Activated CD4-positive, alpha-beta T cell treated with anti-CD3 and anti-CD28 coated beads for 24 hours (primary cell): ENCODE results near the gene TIAM1.

Experiments
- DNase-seq, 2 donors: peaks; one replicate each; pipeline ENCODE4 v3.0.0-alpha.2; 2020; ENCODE audit warnings: low read depth in 2 of 2

TIAM1 gene, protein sequence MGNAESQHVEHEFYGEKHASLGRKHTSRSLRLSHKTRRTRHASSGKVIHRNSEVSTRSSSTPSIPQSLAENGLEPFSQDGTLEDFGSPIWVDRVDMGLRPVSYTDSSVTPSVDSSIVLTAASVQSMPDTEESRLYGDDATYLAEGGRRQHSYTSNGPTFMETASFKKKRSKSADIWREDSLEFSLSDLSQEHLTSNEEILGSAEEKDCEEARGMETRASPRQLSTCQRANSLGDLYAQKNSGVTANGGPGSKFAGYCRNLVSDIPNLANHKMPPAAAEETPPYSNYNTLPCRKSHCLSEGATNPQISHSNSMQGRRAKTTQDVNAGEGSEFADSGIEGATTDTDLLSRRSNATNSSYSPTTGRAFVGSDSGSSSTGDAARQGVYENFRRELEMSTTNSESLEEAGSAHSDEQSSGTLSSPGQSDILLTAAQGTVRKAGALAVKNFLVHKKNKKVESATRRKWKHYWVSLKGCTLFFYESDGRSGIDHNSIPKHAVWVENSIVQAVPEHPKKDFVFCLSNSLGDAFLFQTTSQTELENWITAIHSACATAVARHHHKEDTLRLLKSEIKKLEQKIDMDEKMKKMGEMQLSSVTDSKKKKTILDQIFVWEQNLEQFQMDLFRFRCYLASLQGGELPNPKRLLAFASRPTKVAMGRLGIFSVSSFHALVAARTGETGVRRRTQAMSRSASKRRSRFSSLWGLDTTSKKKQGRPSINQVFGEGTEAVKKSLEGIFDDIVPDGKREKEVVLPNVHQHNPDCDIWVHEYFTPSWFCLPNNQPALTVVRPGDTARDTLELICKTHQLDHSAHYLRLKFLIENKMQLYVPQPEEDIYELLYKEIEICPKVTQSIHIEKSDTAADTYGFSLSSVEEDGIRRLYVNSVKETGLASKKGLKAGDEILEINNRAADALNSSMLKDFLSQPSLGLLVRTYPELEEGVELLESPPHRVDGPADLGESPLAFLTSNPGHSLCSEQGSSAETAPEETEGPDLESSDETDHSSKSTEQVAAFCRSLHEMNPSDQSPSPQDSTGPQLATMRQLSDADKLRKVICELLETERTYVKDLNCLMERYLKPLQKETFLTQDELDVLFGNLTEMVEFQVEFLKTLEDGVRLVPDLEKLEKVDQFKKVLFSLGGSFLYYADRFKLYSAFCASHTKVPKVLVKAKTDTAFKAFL (N-terminal part only)

DNA sequence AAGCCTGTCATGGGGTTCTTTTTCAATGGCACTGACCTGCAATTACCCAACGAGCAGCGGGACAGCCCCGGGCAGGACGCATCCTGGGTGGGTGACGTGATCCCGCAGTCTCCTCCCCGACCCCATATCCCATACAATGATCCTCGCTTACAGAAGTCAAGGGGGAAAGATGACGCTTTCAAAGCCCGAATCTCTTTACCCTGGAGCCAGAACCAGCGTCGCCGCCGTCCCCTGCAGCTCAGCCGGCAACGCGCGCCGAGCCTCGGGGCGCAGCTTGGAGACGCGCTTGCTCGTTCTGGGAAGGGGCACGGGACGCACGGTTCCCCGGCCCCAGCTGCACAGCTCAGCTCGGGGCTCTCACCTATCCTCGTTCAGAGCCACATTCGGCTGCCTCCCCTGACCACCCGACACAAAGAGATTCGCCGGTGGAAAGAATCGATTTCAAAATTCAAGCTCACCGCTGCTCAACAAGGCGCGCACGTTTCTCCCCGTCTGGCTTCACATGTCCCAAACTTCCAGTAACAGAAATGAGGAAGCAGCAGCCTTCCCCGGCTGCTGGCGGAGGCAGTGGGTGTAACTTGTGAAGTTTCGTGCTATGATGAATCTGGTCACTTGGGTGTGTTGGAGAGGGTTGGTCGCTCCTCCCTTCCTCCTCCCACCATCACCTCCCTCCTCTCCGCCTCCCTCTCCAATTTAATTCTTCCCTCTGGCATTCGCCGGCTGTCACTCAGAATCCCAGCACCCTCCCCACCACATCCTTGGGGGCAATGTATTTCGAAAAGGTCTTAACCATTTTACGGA lies at the start of gene TIAM1:
TSS of gene TIAM1 (minus strand) at position 582 of the 801 bp plus-strand sequence. CDS start 77,289 bp downstream, outside the sequence.
- peak in 1 of 2 donors; percentile 20 for DNase-seq

DNA sequence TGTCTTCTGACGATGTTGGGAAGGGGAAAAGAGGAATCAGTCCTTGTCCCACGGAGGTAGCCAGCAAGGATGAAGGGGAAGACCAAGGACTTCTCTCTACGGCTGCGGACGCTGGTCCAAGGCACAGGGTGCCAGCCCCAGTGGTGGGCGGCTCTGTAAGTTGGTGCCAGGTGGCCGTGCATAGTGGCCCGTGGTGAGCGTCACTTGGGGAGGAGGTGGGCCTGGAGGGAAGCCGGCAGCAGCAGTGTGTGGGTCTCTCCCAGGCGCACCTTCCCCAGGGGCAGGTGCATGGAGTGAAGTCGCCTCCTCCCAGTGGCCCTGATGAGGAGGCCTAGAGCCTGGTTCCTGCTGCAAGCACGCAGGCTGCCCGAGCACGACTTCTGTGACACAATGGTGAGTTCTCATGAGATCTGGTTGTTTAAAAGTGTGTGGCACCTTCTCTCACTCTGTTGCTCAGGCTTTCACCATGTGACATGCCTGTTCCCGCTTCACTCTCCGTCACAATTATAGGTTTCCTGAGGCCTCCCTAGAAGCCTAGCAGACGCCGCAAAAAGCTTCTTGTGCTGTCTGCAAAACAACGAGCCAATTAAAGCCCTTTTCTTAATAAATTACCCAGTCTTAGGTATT lies 43.6 kb upstream of the TIAM1 start:
- DNase-seq = no peak

DNA sequence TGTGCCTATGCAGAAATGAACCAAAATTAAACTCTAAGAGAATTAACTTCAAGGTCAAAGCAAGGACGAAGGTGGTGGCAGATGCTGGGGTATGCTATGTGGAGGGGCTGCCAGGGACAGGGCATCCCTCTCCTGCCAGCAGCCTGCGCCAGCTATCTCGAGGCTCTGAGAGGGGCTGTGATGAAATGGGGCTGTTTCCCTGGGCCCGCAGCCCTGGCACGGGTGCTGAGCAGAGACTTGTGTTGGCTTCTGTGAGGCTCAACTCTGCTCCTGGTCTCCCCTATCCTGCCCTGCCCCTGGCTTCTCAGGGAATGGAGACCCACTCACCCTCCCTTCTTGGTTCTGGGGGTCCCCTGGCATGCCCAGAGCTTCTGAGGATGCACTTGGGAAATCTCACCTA lies 41.9 kb upstream of the TIAM1 start:
- DNase-seq = no peak

DNA sequence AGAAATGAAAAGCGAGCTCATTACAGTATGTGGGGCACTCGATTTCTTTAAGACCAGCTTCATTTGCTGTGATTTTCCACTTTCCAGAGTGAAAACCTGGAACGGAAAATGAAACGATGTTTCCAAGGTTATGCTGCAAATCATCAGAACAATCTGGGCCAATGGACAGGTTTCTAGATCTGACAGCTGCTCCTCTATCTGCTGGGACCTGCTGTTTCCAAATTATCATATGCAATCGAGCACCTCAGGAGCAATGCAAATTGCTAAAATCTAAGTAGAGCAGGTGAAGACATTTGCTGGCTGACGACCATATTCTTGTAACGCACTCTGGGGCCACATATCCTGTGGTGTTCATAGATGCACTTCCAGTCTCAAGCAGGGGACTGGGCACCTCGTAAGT lies 39.7 kb upstream of the TIAM1 start:
- no peak for DNase-seq

DNA sequence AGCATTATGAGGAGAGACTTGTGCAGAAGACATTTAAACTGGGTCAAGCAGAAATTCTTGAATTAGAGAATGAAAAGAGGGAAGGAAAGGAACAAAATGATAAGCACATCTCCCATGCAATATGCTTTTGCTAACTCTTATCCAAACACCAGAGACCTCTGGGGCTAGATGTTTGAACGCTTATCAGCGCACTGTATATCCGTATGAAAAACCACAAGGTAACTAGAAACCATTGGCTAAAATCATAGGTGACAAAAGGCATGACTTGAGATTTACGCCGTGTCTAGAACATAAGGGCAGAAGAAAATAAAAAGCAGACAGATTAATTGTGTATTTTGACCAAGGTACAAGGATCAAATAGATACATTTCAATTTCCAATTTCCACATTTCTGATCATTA lies 38.0 kb upstream of the TIAM1 start:
- DNase-seq = no peak

DNA sequence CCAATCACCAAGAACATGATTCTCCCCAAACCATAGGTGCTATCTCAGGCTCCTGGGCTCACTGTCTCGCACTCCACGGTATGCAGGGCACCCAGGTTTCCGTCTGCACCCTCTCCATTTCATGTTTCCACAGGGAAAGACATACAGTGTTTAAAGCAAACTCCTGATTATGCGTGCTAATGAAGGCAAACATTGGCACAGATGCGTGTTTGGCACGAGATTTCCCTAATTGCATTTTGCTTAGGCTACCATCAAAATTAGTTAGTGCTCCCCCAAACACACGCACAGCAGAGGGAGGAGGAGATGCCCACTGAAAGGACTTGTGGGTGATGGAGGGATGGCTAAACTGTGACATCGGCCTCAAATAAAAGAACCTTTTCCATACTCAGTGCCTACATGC lies 32.2 kb upstream of the TIAM1 start:
- no peak for DNase-seq

DNA sequence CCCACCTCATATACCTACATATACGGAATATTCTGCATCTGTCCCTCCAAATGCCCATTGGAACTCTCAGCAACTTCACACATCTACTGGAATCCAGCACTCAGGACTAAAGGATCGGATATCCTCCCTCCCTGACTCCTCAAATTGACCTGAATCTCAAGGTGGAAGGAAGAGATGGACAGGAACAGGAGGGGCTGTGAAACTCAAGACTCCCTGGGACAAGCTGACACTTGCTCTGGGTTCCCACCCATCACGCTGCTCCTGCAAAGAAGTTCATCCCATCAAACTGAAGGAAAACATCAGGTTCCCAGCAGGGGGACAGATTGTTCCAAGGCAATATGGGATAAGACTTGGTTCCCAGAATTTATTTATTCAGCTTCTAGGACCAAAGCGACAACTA lies 30.3 kb upstream of the TIAM1 start:
- no peak for DNase-seq

DNA sequence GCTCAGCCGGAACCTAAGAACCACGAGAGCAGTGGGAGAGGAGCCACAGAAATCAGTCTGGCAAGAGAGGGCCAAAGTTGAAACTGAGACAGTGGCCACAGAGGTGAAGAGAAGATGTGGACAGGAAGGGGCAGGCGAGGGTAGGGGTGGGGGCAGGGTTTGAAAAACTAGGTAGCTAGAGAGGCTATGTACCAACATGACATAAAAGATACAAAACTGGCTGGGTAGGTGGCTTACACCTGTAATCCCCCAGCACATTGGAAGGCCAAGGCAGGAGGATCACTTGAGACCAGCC lies 28.4 kb upstream of the TIAM1 start:
- no peak for DNase-seq

DNA sequence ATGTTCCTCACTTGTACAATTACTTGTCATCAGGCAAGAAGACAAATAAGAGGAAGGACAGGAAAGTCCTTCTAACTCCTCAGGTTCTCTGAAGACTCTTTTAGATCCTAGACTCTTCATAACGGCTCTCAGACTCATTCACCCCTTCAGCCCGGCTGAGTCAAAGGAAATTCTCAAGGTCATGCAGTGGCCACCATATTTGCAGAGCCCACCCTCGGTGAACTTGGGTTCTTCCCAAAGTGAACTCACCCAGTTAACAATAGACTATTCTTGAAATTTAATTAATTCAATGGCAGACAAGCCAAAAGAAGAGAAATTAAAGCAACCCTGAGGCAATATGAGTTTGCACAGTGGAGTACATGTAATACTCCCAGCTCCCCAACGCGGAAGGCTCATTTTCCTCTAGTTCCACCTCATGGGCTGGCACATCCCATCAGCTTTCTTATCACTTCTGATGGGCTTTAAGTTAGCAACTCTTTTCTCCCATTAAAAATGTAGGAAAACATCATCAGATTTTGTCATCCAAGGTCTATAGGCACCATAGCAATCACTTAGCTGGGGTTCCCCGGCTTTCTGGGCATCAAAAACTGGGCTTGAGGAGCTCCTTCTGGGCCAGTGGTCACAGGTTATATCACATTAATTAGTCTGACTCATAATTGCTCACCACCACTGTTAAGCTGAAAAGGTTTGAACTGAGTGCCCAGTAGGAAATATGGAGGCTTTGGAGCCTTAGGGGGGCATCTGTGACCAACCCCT lies 27.8 kb upstream of the TIAM1 start:
- no peak for DNase-seq

DNA sequence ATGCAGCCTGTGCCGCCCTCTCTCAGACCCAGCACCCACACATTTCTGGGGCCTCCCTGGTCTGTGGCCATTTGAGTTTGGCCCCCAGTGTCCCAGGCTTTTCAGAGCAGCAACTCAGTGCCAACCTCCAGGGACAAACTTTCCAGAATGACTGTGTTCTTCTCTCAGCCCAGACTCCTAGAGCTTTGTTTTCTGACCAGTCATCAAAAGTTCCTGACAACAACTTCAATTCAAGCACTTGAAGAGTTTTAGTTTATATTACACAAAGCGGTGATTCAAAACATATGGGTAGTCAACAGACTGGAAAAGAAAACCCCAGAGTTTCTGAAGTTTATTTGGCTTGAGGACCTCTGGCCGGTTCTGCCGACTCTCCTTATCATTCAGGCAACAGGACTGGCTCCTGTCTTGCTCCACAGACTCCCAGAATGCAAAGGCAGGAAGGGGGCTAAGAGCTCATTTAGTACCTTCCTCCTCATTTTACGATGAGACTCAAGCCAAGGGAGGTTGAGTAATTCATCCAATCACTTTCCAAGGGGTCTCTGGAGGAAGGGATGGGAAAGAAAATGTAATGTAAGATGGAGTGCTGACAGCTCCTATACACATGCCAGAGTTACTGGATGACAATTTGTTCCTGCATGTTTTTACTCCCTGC lies 27.0 kb upstream of the TIAM1 start:
- DNase-seq = no peak

DNA sequence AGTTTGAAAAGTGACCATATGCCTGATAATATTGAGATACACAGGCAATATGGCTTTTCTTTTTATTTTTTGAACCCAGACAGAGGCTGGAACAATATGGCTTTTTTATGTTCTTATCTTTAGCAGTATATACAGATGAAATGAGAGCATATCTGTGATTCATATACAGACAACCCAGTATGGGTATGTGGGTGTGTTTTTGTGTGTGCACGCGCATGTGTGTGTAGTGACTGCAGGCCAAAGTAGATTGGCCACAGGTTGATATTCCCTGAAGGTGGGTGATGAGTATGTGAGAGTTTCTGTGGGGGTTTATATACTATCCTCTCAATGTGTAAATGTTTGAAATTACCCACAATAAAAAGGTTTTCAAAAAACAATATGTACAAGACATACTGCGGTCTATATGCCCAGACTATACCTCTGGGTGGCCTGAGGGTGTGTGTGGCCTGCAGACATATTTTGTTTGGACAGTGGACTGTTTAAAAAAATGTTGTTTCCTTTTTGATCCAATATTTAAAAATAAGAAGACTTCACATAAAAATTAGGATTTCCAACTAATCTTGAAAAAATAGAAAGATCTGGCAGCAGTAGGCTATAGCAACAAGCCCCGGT lies 26.3 kb upstream of the TIAM1 start:
- DNase-seq = no peak

DNA sequence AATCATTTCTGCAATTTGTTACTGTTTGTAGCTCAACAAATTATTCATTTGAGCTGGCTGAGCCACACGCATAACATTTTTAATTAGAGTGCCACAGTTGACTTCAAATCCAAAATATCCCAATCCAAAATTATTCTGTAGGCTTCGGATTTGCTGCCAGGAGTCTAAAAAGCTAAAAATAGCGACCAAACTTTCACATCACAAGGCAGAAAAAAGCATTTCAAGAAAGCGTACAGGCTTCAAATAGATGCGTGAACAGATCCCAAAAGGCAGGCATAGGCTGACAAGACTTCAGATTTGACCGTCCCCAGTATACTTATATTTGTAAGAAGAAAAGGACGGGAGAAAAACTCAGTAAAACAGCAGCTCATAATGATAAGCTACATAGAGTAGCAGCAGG lies 24.3 kb upstream of the TIAM1 start:
- no peak for DNase-seq

DNA sequence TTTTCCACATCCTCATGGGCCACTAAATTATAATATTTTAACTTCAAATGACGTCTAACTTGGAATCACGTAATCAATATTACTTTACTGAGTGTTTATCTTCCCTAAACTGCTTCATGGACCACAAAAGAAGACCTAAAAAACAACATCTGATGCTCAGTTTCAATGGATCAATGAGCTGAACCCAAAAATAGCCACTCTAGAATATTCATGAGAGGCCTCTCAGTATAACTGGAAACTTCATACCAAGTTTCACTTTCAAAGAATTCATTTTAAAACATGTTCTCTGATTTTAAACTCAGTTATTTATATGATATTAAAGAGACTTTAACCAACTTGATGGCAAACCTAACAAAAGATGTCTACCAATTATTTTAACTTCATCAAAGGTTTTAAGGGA lies 23.7 kb upstream of the TIAM1 start:
- no peak for DNase-seq

DNA sequence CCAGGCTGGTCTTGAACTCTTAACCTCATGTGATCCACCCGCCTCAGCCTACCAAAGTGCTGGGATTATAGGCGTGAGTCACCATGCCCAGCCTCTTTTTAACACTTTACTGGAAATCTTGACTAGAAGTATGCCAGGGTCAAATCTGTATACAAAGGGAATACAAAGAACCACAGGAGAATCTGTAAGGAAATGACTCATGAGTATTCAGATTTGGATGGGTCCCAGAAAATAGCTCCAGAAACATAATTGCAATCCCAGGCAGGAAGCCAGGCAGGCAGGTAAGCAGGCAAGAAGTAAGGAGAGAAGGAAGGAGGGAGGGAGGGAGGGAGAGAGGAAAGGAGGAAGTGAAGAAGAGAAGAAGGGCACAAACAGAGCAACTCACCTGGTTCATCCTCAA lies 22.8 kb upstream of the TIAM1 start:
- DNase-seq = no peak

DNA sequence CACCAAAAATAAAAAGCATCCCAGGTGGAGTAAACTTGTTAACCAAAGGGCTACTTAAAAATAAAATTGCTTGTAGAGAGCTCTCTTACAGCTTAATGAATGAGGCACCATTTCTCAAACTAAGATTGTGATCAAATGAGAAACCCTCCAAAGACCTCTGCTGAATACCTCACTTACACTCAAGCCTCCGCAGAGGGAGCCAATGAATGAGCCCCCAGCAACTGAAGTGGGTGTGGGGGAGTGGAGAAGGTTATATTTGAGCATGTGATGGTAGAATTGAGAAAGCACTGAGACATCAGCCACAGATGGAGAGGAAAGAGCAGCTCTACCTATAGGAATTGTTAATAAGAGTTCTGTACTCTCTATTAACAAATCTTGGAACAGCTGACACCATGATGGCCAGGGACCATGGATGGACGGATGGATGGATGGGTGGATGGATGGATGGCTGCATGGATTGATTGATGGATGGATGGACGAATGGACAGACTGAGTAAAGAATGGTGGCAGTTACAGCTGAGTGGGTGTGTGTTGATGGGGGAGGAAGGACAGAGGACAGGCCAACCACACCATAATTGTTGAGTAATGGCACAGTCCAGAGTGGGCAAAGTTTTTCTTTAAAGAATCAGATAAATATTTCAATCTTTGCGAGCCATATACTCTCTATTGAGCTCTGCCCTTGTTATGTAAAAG lies 20.3 kb upstream of the TIAM1 start:
- no peak for DNase-seq

DNA sequence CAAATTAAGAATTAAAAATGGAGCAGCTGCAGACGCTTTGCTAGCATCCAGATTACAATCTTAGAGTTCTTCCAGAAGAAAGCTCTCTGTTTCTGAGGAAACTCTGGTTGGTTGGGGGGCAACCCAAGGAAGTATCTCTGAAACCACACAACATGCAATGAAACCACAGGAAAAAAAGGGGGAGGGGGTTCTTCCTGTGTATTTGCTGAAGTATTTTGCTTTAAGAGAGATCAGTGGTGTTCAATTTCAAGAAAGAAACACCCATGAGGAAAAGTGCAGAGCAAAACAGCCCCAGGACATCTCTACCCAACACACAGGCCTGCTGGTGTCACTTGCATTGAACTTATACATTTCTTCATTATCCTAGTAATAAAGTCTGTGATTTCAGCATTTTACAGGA lies 19.7 kb upstream of the TIAM1 start:
- no peak for DNase-seq

DNA sequence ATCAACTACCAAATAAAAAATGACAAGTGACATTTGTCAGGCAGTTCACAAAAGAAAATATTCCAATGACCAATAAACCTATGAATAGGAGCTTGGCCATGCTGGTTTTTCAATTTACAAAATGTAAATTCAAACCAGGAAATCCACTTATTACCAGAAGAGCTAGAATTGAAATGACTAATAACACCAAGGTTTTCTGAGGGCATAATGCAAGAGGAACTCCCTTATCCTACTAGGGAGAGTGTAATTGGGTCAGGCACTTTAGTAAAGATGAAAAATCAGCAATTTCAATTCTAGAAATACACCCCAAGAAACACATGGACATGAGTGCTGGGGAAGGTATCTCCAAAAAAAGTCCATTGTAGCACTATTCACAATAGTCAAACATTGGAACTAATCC lies 16.7 kb upstream of the TIAM1 start:
- DNase-seq = no peak

DNA sequence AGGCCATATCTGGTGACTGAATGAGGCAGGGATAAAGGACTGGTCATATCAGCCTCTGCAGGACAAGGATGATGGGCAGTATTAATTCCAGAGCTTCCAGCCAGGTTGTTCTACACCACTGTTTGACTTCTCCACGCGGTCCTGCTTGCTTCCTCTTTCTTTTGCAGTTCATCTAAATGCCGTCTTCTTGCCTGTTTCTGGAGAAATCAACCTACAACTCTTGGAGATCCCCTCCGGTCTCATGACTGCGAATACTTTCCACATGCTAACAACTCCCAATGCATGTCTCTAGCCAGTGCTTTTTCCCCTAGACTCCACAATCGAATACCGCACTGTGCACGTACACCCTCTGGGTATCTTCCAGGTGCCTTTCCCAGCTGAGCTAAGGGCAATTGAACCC lies 14.1 kb upstream of the TIAM1 start:
- DNase-seq = no peak

DNA sequence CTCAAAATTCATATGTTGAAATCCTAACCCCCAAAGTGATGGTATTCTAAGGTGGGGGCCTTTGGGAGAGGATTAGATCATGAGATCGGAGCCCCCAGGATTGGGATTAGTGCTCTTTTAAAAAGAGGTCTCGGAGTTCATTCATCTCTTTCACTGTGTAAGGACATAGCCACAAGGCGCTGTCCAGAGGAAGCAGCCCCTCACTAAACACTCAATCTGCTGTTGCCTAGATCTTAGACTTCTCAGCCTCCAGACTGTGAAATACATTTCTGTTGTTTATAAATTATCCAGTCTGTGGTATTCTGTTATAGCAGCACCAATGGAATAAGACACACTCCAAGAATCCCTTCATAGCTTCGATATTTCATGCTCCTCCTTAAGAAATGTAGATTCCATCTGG lies 12.4 kb upstream of the TIAM1 start:
- DNase-seq = no peak
